ENCODE measurements around the gene CCDC180.

The CCDC180 gene

DNA sequence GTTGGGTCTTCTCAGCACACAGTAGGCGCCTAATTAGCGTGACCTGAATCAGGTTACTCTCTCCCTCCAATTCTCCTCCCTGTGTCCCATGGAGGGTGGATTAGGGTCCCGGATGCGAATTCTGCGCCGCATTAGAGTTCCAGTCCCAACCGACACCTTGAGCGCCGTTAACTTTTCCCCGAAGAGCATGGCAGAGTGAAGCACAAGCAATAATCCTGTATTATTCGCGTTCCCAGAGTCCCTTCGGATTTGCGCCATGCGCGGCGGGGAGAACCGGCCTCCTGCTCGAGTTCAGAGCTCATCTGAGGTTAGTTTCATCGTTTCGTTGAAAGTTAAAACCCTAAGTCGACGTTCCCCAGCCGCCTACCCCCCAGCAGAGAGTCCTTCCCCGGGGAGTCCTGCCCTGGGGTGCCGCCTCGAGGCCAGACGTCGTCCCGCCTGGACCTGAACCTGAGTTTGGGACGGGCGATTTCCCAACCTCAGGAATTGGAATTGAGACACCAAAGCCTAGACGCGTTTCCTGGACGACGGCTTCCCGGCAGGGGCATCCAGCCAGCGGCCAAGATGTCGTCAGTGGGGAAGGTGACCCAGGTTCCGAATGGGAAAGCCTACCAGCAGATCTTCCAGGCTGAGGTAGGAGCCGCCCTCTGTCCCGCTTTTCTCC is at the start of gene CCDC180:
Gene CCDC180 (plus strand): TSS at position 160 of the 664 bp plus-strand sequence. CDS start 405 bp downstream, at position 565.
- DNase-seq: no peak

DNA sequence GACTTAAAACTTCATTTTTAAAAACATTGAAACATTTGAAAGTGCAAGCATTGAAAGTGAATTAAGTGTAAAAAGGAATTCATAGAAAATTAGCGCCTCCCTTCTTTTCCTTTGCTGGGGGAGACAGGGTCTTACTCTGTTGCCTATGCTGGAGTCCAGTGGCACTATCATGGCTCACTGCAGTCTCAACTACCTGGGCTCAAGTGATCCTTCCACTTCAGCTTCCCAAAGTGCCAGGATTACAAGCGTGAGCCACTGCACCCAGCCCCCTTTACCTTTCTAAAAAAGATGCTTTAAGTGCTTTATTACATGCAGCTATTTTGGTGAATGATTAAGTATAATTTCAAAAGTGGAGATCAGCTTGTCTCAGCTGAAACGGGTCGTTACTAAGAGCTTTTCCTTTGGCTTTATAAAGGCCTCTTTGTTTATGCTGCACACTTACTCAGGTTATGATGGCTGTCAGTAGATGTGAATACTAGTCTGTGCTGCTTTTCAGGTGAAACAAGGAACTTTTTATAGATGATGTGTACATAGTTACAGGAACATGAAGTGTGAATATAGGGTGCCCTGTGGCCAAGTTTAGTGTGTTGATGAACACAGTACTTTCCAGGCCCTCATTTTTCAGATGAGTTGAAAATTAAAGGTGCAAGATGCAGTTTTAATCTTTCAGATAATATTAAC is 47.5 kb upstream of the CCDC180 start:
- DNase-seq: peak; percentile 41

DNA sequence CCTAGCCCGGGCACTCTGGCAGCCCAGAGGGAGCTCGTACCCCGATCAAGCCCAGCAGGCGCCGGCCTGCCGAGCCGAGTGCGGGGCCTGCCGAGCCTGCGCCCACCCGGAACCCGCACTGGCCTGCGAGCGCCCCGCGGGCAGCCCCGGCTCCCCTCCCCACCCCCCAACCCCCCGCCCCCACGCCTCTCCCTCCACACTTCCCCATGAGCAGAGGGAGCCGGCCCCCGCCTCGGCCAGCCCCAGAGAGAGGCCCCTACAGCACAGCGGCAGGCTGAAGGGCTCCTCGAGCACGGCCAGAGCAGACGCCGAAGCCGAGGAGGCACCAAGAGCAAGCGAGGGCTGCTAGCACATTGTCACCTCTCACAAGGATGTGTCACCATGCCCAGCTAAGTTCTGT is 36.2 kb upstream of the CCDC180 start:
- no peak for DNase-seq

DNA sequence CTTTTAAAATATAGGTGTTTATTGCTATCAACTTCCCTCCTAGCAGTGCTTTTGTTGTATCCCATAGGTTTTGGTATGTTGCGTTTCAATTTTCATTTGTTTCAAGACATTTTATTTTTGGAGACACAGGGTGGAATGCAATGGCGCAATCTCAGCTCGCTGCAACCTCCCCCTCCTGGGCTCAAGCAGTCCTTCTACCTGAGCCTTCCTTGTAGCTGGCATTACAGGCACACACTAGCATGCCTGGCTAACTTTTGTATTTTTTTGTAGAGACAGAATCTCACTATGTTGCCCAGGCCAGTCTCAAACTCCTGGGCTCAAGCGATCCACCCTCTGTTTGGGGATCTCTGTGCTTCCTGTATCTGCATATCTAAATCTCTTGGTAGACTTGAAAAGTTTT is 35.4 kb upstream of the CCDC180 start:
- no peak for DNase-seq

DNA sequence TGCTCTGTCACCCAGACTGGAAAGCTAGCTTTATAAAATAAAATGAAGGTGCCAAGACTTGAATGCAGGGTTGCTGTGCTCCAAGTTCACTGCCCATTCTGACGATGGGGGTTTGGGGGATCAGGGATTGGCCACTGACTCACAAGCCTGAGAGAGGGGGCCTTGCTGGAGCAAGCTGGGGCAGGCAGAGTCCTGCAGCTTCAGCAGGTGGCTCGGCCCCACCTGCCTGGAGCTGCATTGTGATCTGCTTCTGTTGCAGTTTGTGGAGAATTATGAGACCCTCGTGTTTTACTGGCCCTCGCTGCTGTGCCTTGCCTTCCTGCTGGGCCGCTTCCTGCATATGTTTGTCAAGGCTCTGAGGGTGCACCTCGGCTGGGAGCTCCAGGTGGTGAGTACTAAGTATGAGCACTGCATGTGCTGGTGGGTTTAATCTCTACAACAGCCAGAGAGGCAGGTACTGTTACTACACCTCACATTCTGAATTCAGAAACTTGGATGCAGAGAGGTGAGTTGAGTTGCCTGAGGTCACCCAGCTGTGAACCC is 31.1 kb upstream of the CCDC180 start:
- DNase-seq: no peak

DNA sequence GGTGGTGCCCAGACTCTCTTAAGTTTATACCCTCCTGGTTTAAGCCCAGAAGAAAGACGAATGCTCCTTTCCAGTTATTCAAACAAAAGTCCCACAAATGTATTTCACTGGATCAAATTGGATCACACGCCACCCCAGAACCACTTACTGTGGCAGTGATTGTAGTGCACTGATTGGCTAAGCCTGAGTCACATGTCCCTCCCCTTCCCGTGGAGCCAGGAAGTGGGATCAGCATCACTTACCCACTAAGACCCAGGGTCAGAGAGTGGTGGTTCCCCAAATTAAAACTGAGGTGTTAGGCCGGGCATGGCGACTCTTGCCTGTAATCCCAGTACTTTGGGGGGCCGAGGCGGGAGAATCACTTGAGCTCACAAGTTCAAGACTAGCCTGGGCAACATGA is 29.5 kb upstream of the CCDC180 start:
- DNase-seq: no peak

DNA sequence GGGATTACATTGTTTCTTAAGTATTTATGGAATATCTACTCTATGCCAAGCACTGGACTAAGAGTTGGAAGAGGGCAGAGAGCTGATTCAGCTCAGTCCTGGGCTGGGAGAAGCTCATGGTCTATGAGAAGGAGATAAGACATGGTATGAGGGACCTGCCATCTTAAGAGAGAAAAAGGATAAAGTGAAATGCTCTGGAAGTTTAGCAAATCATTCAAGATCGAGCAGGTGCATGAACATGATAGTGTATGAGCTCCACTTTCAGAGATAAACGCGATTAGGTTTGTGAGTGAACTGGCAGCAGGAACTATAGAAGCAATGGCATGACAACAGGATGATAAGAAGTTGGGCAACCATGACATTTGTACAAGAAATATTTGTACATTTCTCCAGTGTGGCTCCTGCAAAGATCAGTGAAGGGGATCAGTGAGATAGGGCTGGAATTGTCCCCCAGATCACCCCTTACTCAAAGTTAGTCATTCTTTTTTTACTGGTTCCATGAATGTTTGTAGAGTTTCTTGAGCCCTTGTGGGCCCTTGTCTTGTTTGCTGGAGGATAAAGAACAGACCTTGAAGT is 26.6 kb upstream of the CCDC180 start:
- DNase-seq: no peak

DNA sequence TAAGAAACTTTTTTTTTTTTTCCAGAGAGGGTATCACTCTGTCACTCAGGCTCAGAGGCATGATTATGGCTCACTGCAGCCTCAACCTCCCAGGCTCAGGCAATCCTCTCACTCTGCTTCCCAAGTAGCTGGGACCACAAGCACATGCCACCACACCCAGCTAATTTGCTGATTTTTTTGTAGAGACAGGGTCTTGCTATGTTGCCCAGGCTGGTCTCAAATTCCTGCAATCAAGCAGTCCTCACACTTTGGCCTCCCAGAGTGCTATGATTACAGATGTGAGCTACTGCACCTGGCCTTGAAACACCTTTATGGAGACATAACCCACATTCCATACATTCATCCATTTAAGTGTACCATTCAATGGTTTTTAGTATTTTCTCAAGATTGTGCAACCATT is 23.7 kb upstream of the CCDC180 start:
- DNase-seq: no peak

DNA sequence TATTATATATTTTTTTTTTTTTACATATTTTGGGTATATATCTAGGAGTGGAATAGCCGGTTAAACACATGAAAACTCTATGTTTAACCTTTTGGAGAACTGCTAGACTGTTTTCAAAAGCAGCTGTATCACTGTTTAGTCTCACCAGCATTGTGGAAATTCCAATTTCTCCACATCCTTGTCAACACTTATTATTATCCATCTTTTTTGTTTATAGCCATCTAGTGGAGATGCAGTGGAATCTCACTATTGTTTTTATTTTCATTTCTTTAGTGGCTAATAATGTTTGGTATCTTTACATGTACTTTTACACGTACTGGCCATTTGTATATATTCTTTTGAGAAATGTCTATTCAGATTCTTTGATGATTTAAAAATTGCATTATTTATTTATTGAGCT is 22.7 kb upstream of the CCDC180 start:
- no peak for DNase-seq

DNA sequence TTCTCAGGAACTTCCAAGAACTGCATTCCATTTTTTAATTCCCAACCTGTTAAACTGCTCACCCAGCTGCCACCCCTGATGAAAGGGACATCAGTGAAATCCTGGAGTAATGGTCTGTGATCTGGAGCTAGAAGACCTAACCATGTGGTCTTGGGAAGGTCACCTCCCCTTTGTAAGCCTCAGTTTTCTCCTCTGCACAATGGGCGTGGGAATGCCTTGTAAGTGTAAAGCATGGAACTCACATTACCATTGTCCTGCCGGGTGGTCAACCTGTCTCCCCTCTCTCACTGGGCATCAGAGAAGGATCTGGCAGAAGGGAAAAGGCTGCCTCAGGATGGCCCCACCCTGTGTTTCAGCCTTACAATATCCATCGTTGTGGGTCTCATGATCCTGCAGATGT is 15.3 kb upstream of the CCDC180 start:
- no peak for DNase-seq

DNA sequence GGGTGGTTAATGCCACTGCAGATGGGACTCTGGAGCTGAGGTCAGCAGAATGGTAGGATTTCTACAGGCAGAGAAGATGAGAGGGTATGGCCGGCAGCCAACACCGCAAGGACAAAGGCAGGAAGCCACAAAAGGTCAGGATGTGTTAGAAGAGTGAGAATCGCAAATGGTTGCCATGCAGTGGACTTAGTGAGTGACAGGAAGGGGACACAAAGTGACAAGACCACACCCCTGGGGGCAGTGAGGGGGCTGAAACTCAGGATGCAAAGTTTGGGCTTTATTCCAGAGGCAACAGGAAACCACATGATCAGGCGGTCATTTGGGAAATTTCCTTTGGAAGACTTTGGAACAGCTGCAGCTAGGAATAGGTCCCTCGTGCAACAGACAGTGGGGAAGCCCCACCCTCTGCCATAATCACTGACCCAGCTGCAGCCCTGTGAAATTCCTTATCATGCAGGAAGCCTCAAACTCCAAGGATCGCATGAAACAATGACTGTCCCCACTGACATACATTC is 14.2 kb upstream of the CCDC180 start:
- DNase-seq: no peak

DNA sequence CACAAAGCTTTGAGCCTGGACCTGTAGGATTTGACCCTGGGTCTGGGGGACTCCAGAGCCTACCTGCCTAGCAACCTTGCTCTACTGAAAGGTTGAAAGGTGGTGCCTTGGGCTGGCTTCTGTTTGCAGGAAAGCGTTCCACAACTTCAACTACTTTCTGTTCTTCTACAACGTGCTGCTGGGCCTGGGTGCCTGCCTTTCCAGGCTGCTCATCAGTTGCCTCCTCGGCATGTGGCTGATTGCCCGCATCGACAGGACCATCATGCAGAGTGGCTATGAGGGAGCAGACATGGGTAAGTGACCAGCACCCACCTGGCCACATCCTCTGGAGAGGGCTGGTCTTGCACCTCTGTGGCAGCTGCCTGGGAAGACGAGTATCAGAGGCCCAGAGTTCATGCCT is 13.6 kb upstream of the CCDC180 start:
- DNase-seq: no peak

DNA sequence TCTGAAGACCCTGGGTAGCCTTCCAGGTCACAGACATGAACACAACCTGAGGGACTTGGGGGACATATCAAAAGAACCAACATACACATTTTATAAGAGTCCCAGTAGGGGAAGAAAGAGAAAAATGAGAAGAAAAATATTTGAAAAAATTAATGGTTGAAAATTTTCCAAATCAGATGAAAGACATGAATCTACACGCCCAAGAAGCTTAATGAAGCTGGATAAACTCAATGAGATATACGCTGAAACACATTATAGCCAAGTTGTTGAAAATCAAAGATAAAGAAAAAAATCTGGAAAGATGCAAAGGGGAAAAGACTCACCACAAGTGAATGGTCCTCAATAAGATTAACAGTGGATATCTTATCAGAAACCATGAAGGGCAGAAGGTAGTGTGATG is 9.6 kb upstream of the CCDC180 start:
- DNase-seq: no peak

DNA sequence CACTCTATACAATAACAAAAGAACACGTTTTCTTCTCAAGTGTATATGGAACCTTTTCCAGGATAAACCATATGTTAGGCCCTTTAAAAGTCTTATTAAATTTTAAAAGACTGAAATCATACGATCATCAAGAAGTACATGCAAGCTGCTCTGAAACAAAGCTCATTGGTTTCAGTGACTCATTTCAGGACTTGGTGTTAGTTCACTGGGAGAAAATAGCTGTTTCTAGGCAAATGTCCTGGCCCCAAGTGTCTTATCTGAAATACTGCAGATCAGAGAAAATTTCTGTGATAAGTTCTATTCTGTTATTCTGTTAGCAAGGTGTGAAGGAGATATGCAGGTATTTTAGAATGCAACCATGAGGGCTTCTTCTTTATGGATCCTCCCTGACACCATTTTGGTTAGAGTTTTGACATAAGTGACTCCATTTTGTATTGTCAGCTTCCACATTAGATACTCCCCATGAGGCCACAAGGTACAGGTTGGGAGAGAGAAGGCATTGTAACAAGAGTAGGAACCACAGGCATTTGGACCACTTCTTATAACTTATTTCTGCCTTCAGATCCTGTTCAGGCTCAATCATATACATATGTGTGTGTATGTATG is 7.5 kb upstream of the CCDC180 start:
- no peak for DNase-seq

DNA sequence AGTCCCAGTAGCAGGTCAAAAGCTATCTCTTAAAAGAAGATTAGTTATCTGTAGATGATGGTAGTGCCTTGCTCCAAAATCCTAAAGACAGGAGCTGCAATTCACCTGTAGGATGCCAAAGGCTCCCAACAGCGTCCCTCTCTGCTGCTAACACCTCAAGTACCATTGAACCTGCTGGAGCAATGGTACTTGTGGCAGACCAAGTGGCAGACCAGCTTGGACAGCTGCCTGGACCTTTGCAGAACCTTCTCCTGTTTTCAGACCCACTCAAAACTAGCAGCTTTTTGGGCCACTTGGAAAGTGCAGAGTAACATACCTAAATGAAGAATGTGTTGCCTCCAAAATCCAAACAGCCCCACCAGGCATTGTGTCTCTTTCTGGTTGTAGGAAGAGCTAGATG is 6.9 kb upstream of the CCDC180 start:
- DNase-seq: no peak

DNA sequence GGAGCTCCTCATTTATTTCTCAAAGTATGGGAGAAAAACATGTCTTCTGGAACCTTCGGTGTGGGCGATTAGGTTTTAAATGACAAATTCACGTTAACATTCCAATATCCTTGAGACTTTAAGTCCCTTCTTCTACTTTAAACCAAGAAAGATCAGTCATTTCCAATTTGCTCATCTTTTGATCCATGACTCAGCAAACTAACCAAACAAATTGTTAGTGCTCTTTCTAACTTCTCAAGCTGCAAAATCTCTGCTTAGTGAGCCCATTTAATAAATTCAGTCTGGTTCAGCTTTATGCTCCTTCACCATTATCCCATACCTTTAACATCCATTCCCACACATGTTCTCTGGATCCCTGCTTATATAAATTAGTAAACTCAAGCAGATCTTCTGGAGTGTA is 5.5 kb upstream of the CCDC180 start:
- no peak for DNase-seq

DNA sequence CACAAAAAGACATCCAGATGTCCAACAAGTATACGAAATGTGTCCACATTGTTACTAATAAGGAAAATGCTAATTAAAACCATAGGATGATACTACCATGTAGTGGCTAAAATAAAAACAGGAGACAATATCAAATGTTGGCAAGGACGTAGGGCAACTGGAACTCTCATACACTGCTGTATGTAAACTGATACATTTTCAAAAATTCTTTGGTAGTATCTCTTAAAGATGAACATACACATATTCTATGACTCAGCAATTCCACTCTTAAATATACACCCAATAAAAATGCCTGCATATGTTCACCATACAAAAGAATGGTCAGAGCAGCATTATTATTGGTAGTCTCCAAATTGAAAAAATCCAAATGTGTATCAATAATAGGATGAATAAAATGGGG is 2.9 kb upstream of the CCDC180 start:
- DNase-seq: no peak

DNA sequence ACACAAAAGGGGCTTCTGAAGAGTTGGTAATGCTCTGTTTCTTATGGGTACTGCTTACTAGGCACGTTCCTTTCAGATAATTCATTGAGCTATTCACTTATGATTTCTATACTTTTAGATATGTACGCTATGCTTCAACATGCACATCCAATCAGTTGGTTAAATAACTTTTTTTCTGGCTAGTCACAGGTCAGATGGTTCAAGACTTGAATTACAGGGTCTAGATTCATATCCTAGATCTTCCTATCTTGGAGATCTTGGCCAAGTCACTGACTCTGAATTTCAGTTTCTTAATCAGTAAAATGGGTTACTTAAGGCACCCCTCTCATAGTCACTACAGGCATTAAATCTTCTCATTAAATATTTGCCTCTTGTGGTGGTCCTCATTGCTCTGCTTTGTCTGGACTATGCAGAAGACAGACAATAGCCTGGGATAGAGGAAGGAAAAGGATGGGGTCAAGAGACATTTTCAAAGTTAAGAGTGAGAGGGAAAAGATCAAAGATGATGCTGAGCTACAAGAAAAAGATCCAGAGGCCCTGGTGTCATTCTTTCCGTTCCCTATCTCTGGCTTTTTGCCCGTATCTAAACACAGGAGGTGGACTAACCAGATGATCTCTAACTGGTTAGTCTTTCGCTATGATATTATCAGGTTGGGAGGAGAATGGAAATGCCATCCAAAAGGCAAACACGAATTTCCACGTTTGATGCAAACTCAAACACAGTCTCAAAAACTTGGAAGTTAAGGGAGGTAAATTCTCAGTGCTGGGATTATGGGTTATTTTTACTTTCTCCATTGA is 1.8 kb upstream of the CCDC180 start:
- no peak for DNase-seq

DNA sequence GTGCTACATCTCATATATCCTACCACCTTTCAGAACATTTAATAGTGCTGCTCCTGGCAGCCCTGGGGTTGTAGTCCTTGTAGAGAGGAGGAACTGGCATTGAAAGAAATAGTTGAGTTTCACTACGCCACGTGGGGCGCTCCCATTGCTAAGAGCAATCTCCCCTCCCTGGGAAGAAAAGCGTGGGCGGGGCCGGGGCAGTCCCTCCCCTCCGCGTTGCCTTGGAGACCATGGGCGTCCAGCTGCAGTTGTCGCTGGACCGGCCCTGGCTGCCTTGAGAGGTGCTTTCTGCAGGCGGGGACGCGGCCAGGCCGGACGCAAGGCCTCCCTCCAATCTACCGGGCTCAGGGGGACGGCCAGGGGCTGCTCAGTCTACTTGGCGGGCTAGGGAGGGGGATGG is 368 bp upstream of the CCDC180 start:
- no peak for DNase-seq

DNA sequence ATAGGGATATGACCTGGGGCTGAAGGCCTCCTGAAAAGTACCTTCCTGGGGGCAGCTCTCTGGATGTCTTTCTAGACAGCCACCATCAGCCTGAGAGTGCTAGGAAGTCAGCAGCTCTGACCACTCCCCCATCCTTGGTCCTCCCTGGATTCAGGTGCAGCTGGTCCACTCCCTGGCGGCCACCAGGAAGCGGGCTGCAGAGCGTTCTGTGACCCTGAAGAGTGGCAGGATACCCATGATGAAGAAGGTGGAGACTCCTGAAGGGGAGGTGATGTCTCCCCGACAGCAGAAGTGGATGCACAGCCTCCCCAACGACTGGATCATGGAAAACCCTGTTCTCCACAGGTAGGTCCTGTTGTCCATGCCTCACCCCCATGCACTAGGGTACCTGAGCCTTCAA is 1.8 kb downstream of the CCDC180 start:
- DNase-seq: no peak

DNA sequence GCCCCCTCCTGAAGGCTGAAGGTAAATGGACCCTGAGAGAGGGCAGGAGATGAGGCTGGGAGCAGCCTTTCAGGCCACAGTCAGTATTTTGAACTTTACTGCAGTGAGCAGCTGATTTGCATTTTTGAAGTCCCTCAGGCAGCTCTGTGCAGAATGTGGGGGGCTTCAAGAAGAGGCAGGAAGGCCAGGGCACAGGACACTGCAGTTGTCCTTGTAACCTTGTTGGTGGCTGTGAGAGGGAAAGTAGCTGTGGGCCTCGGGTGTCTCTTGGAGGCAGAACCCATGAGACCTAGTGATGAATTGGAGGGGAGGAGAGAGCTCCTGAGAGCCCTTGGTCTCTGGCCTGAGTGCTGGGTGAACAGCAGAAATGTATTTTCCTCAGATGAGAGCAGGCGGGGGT is 2.6 kb downstream of the CCDC180 start:
- no peak for DNase-seq

DNA sequence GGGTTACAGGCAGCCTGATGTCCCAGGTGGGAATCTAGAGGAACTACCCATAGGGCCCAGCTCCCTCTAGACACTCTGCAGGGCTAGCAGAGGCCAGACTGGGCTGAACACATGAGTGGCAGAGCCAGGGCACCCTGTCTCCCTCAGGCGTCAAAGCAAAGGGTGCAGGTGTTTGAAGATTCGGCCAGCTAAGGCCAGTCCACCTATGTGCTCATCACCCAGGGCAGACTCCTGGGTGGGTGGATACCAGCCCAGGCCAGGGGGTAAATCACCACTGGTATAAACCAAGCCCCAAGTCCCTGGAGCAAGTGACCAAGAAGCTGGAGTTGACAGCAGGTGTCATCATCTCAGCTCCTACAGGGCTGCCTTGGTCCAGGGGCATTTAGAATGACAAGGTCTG is 3.4 kb downstream of the CCDC180 start:
- no peak for DNase-seq

All from DMS79 treated with DMSO at 0.1 percent for 48 hours (cell line).